GM12878 (cell line): ENCODE measurements around the gene GNAL. TPM values are rescaled to one million over a fixed set of nuclear protein-coding genes. Genes with fewer than 3 reads are reported as not detected.

ENCODE experiments used
- ATAC-seq: fragments of 200-7000 bp; cut with Tn5 transposase; 3 replicates; pipeline ENCODE4 v1.9.1; 2020; ENCODE audit warnings: mild to moderate bottlenecking, moderate library complexity
- BruUV-seq: library from RNA; stranded (reverse); fragments of 400-500 nt; replicated peaks from 2 replicates; lab custom pipeline; 2021; lab: Mats Ljungman, UMichigan
- CTCF ChIA-PET: fragments of 300-600 bp; sonication (Branson Sonifier 250); formaldehyde crosslinking; extraction: SDS; loops from one replicate; lab custom pipeline; 2021; ENCODE audit warnings: inconsistent platforms; lab: Yijun Ruan, JAX
- POLR2A ChIA-PET: fragments of 350-600 bp; formaldehyde crosslinking; extraction: SDS; loops from one replicate; lab custom pipeline; 2021; ENCODE audit warnings: inconsistent platforms; lab: Charles Lee
- RAD21 ChIA-PET: fragments of 300-600 bp; sonication (Branson Sonifier 250); formaldehyde crosslinking; loops from one replicate; lab custom pipeline; 2023; ENCODE audit warnings: antibody characterized with exemption; ENCODE audit not compliant: unreplicated experiment; lab: Charles Lee
- SMC1A ChIA-PET: fragments of 300-600 bp; sonication (Branson Sonifier 250); formaldehyde crosslinking; loops from one replicate; lab custom pipeline; 2023; ENCODE audit not compliant: unreplicated experiment, uncharacterized antibody; lab: Charles Lee
- DNase-seq: peaks from one replicate; pipeline ENCODE4 v3.0.0-alpha.2; 2011; ENCODE audit warnings: low read depth, low spot score
- FAIRE-seq: peaks from 3 replicates; lab custom pipeline; 2011; peaks lifted over from hg19 to GRCh38; lab: Jason Lieb, UNC
- H2AFZ ChIP-seq: 2 replicates; pipeline ENCODE4 v1.6.0; 2011; ENCODE audit warnings: low read depth, low read length, control low read depth; ENCODE audit not compliant: control insufficient read depth
- H3K27ac ChIP-seq: 2 replicates; pipeline ENCODE4 v1.5.1; 2011; ENCODE audit warnings: control low read depth; ENCODE audit not compliant: control insufficient read depth, insufficient read depth
- H3K27me3 ChIP-seq, 2 experiments: replicated peaks in 1 of 2; 2 replicates each; pipeline versions ENCODE4 v1.6.0 to v1.6.1; 2011; ENCODE audit warnings: low read length in 1 of 2; ENCODE audit not compliant: control insufficient read depth in 2 of 2, insufficient read depth in 2 of 2
- H3K36me3 ChIP-seq, 2 experiments: 2 replicates each; pipeline ENCODE4 v1.5.1; 2011; ENCODE audit warnings: low read length in 1 of 2; ENCODE audit not compliant: control insufficient read depth in 2 of 2, insufficient read depth in 2 of 2
- H3K4me1 ChIP-seq: 2 replicates; pipeline ENCODE4 v1.6.1; 2011; ENCODE audit warnings: mild to moderate bottlenecking, low read length, moderate library complexity, mixed read lengths; ENCODE audit not compliant: control insufficient read depth, insufficient read depth
- H3K4me2 ChIP-seq: 2 replicates; pipeline ENCODE4 v1.6.0; 2011; ENCODE audit warnings: control low read depth; ENCODE audit not compliant: control insufficient read depth, insufficient read depth
- H3K4me3 ChIP-seq: fragments of 200-600 bp; sonication (generic); 2 replicates; pipeline ENCODE4 v1.5.1; 2016
- H3K79me2 ChIP-seq: 2 replicates; pipeline ENCODE4 v1.6.0; 2011; ENCODE audit warnings: low read length; ENCODE audit not compliant: control insufficient read depth, insufficient read depth
- H3K9ac ChIP-seq: 2 replicates; pipeline ENCODE4 v1.8.0; 2011; ENCODE audit warnings: low read length, control low read depth, mixed read lengths; ENCODE audit not compliant: control insufficient read depth, insufficient read depth
- H3K9me3 ChIP-seq: replicated peaks from 3 replicates; pipeline ENCODE4 v1.5.1; 2011; ENCODE audit warnings: mild to moderate bottlenecking, low read length; ENCODE audit not compliant: control insufficient read depth, insufficient read depth
- H4K20me1 ChIP-seq: 2 replicates; pipeline ENCODE4 v1.6.0; 2011; ENCODE audit not compliant: control insufficient read depth, insufficient read depth
- BACH1 ChIP-seq: fragments of 450-650 bp; IDR thresholded peaks from 2 replicates; pipeline ENCODE4 v1.6.1; 2017; ENCODE audit warnings: mild to moderate bottlenecking, borderline replicate concordance
- BHLHE40 ChIP-seq, 2 experiments: fragments of 450-650 bp in 1 of 2; IDR thresholded peaks; 2 replicates each; pipeline ENCODE4 v1.6.1; 2011 to 2017; ENCODE audit warnings: low read depth in 2 of 2, borderline replicate concordance in 1 of 2, improper control_type of control experiment in 1 of 2, low read length in 1 of 2, mild to moderate bottlenecking in 1 of 2
- EGR1 ChIP-seq, 2 experiments: IDR thresholded peaks; 1 replicate in 1 of 2; 2 replicates in 1 of 2; pipeline ENCODE4 v1.6.1; 2011 to 2012; ENCODE audit warnings: low read depth in 2 of 2, low read length in 2 of 2, borderline replicate concordance in 1 of 2, mild to moderate bottlenecking in 1 of 2, moderate library complexity in 1 of 2
- ELK1 ChIP-seq: IDR thresholded peaks from 2 replicates; pipeline ENCODE4 v1.6.1; 2012; ENCODE audit warnings: low read depth, low read length, improper control_type of control experiment
- FOXM1 ChIP-seq: IDR thresholded peaks from 2 replicates; pipeline ENCODE4 v1.6.1; 2012; ENCODE audit warnings: low read depth, mild to moderate bottlenecking, inconsistent platforms, low read length, moderate library complexity
- HSF1 ChIP-seq: fragments of 150-350 bp; IDR thresholded peaks from 2 replicates; pipeline ENCODE4 v1.6.1; 2014; ENCODE audit warnings: mild to moderate bottlenecking, low read depth, low read length
- NRF1 ChIP-seq: conservative IDR thresholded peaks from 2 replicates; pipeline ENCODE4 v1.6.1; 2011; ENCODE audit warnings: mild to moderate bottlenecking, low read depth, low read length, improper control_type of control experiment
- RCOR1 ChIP-seq: conservative IDR thresholded peaks from 2 replicates; pipeline ENCODE4 v1.6.1; 2012; ENCODE audit warnings: low read depth, low read length, improper control_type of control experiment
- RFX5 ChIP-seq: IDR thresholded peaks from 2 replicates; pipeline ENCODE4 v1.6.1; 2011; ENCODE audit warnings: low read depth, low read length, improper control_type of control experiment
- RUNX3 ChIP-seq: IDR thresholded peaks from 2 replicates; pipeline ENCODE4 v1.6.1; 2012; ENCODE audit warnings: low read length, inconsistent platforms
- SKIL ChIP-seq: fragments of 450-650 bp; IDR thresholded peaks from 2 replicates; pipeline ENCODE4 v1.6.1; 2017; ENCODE audit warnings: mild to moderate bottlenecking, low read depth, inconsistent platforms; ENCODE audit not compliant: poor library complexity, severe bottlenecking
- TCF3 ChIP-seq: IDR thresholded peaks from 2 replicates; pipeline ENCODE4 v1.6.1; 2012; ENCODE audit warnings: low read depth, mild to moderate bottlenecking, low read length, borderline replicate concordance; ENCODE audit not compliant: insufficient read depth
- TCF7 ChIP-seq: IDR thresholded peaks from 2 replicates; pipeline ENCODE4 v1.6.1; 2014; ENCODE audit warnings: antibody characterized with exemption, borderline replicate concordance
- USF1 ChIP-seq: IDR thresholded peaks from 2 replicates; pipeline ENCODE4 v1.6.1; 2011; ENCODE audit warnings: borderline replicate concordance, low read depth, mild to moderate bottlenecking, moderate library complexity, mixed read lengths, low read length; ENCODE audit not compliant: insufficient read depth; ENCODE audit errors: extremely low read length
- ZNF274 ChIP-seq: IDR thresholded peaks from one replicate; pipeline ENCODE4 v1.8.0; 2011; ENCODE audit not compliant: insufficient read length, insufficient read depth
- ZZZ3 ChIP-seq: IDR thresholded peaks from 2 replicates; pipeline ENCODE4 v1.6.1; 2011; ENCODE audit warnings: low read depth; ENCODE audit not compliant: control insufficient read depth, insufficient read length
- WGBS: methylation state at CpG from one replicate; pipeline ENCODE4 v1.1.6; 2016; ENCODE audit warnings: low lambda C conversion rate; ENCODE audit not compliant: insufficient replicate concordance, insufficient coverage; ENCODE audit errors: missing lambda C conversion rate; 5-methylcytosine and 5-hydroxymethylcytosine counted together
- in situ Hi-C: fragments of 300-500 bp; cut with MboI; formaldehyde crosslinking; loops from 9 replicates; pipeline ENCODE4 v1.14.3; 2018; ENCODE audit warnings: mixed read lengths
- intact Hi-C: fragments of 100-400 bp; cut with micrococcal nuclease; formaldehyde crosslinking; loops from one replicate; pipeline ENCODE4 v1.14.2; 2022; ENCODE audit not compliant: unreplicated experiment
- polyA plus RNA-seq, 11 experiments: library from polyadenylated mRNA; depleted of rRNA in 4 of 11; unstranded in 6 of 11; stranded (reverse) in 5 of 11; fragments of >200 nt; fragmentation: Nextera tagmentation in 4 of 11; fragmentation: Illumina TruSeq in 1 of 11; extraction: Ambion mirVana in 4 of 11; extraction: Trizol in 1 of 11; gene quantifications; 1 replicate in 1 of 11; 2 replicates in 10 of 11; pipeline versions ENCODE4 v1.2.1 to v1.2.3, GENCODE V29; 2011 to 2016; ENCODE audit warnings: inconsistent platforms in 2 of 11, missing spikeins in 2 of 11, low read depth in 1 of 11
- total RNA-seq, 4 experiments: library from RNA; depleted of rRNA in 3 of 4; stranded (reverse); fragments of >200 nt in 3 of 4; fragmentation: Illumina TruSeq in 1 of 4; extraction: Trizol in 1 of 4; gene quantifications; 2 replicates each; pipeline versions ENCODE4 v1.2.1 to v1.2.3, GENCODE V29; 2013 to 2021
- TF ChIP-seq, protein P1 (sequence below): IDR thresholded peaks from 2 replicates; pipeline ENCODE4 v1.6.1; 2011; ENCODE audit warnings: low read depth, low read length, improper control_type of control experiment, borderline replicate concordance

The GNAL gene
- total and polyA plus RNA-seq, 10 of the 15 experiments (the other 5 are each of a cell fraction or from before 2014, with no cell fraction given) = 0.02 to 0.39 (median 0.05) TPM; not detected in 5

GRCh38 chr18:11865071-11865470 is 176.0 kb downstream of the GNAL start (continued):
- TF ChIP-seq SKIL (no peak), TCF7 (no peak), TCF3 (no peak), BHLHE40 (IDR thresholded peaks at IDR 0.05; ENCODE audit: borderline replicate concordance in 1 of 2, low read depth in 2 of 2, low read length in 1 of 2) (no peak), BACH1 (no peak), RCOR1 (no peak), ZZZ3 (no peak)

DNA sequence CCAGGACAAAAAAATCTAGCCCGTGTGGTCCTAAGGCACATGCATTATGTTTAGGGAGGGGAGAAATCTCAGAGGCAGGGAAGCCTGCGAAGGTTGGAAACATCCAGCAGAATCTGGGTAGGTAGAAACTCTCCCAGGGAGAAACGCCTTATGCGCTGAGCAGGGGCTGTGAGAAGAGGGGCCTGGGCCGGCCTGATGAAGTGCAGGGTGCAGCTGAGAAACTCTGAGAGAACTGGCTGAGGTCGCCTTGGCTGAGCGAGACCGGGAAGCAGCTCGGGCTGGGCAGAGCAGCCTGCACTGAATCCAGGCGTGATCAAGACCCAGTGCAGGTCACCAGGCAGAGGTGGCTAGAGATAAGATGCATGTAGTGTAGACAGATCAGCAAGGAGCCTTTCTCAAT is 177.3 kb downstream of the GNAL start:
- no peak overlapping the region for H3K4me2 ChIP-seq
- no peak overlapping the region for H3K27ac ChIP-seq
- H3K79me2 ChIP-seq = no peaks in the 10 kb centered on the region
- no peaks in the 10 kb centered on the region for H4K20me1 ChIP-seq
- 47% methylated on average over 10 of the region's 10 CpGs for WGBS
- no peak overlapping the region for H3K4me3 ChIP-seq
- H3K36me3 ChIP-seq = no peaks in the 10 kb centered on the region
- intact Hi-C loops (no loop called here), in situ Hi-C loops (no loop called here)
- ATAC-seq (no peak), FAIRE-seq (no peak), DNase-seq (no peak)
- no peak overlapping the region for H2AFZ ChIP-seq
- H3K9me3 ChIP-seq = no peaks in the 10 kb centered on the region
- CTCF ChIA-PET = no interaction called here
- BruUV-seq = no TSS peak
- RAD21 ChIA-PET = no interaction called here
- no peaks in the 10 kb centered on the region; a peak in 2 of 4 replicates for H3K27me3 ChIP-seq
- POLR2A ChIA-PET = no interaction called here
- SMC1A ChIA-PET = no interaction called here
- H3K9ac ChIP-seq = no peak overlapping the region
- no peaks in the 10 kb centered on the region for H3K4me1 ChIP-seq
- TF ChIP-seq EGR1 (IDR thresholded peaks at IDR 0.05; ENCODE audit: borderline replicate concordance in 1 of 2, low read depth in 2 of 2, low read length in 2 of 2) (no peak), ZNF274 (no peak), USF1 (no peak), NRF1 (no peak), FOXM1 (no peak), ELK1 (no peak), RFX5 (no peak), HSF1 (no peak), RUNX3 (no peak)
- TF ChIP-seq, protein P1, sequence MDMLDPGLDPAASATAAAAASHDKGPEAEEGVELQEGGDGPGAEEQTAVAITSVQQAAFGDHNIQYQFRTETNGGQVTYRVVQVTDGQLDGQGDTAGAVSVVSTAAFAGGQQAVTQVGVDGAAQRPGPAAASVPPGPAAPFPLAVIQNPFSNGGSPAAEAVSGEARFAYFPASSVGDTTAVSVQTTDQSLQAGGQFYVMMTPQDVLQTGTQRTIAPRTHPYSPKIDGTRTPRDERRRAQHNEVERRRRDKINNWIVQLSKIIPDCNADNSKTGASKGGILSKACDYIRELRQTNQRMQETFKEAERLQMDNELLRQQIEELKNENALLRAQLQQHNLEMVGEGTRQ = no peak
